ENCODE measurements around the gene SLC25A28.
A peak's percentile ranks its signal among the peaks of the same experiment; 100 is the strongest.

DNA sequence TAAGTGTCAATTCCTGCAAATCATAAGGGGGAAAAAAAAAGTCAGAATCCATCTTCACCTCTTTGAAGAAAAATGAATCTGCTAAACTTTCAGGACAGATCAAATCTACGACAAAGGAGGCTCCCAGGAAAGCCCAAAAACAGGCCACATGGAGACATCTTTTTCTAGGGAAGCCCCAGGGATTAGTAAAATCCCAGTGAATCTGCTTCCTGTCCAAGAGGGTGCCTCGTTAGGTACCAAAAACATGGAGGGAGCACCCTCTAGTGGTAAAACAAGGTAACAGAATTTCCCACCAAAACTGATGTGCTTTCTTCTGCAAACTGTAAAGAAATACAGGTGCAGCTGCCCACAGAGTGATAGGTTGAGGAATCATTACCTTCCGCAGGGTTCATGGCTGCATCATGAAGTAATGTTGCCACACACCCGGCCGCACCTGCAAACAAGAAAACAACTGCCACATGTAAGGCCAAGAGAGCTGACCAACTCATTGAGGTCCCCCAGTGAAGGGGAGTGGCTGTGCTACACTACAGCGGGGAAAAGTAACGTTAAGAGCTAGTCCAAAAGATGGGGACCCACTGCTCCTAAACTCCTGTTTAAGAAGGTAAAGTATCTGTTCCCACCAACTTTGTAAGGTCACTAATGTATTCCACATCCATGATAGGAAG, 7.9 kb downstream of the SLC25A28 start:
- TF ChIP-seq, protein P1, sequence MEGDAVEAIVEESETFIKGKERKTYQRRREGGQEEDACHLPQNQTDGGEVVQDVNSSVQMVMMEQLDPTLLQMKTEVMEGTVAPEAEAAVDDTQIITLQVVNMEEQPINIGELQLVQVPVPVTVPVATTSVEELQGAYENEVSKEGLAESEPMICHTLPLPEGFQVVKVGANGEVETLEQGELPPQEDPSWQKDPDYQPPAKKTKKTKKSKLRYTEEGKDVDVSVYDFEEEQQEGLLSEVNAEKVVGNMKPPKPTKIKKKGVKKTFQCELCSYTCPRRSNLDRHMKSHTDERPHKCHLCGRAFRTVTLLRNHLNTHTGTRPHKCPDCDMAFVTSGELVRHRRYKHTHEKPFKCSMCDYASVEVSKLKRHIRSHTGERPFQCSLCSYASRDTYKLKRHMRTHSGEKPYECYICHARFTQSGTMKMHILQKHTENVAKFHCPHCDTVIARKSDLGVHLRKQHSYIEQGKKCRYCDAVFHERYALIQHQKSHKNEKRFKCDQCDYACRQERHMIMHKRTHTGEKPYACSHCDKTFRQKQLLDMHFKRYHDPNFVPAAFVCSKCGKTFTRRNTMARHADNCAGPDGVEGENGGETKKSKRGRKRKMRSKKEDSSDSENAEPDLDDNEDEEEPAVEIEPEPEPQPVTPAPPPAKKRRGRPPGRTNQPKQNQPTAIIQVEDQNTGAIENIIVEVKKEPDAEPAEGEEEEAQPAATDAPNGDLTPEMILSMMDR (IDR thresholded peaks at IDR 0.05), result peak; percentile 58 to 82 (median 80)
- no peak for TF ChIP-seq POLR2A (IDR thresholded peaks at IDR 0.05)

Data from prostate gland (tissue), 2 donors.